IMR-90 (cell line): ENCODE data around the gene CPO. TPM values are rescaled to one million over a fixed set of nuclear protein-coding genes. Genes with fewer than 3 reads are reported as not detected.

ENCODE experiments used
- ATAC-seq: fragments of 200-7000 bp; cut with Tn5 transposase; 2 replicates; pipeline ENCODE4 v1.9.1; 2020; ENCODE audit warnings: low read depth, mild to moderate bottlenecking, moderate library complexity
- BruUV-seq: library from RNA; stranded (reverse); fragments of 400-500 nt; replicated peaks from 2 replicates; lab custom pipeline; 2021; lab: Mats Ljungman, UMichigan
- CTCF ChIA-PET: fragments of 300-600 bp; formaldehyde crosslinking; extraction: SDS; loops from one replicate; lab custom pipeline; 2021; ENCODE audit warnings: antibody characterized with exemption; lab: Yijun Ruan, JAX
- POLR2A ChIA-PET: fragments of 300-600 bp; sonication (Branson Sonifier 250); formaldehyde crosslinking; loops from one replicate; lab custom pipeline; 2022; ENCODE audit warnings: antibody characterized with exemption; ENCODE audit not compliant: unreplicated experiment; lab: Charles Lee
- DNase-seq: peaks from one replicate; pipeline ENCODE4 v3.0.0; 2013
- H2AFZ ChIP-seq: replicated peaks from 2 replicates; pipeline ENCODE3; 2013; ENCODE audit warnings: low read length, mild to moderate bottlenecking; ENCODE audit not compliant: poor library complexity
- H2AK5ac ChIP-seq: 2 replicates; pipeline ENCODE4 v1.6.1; 2013; ENCODE audit warnings: low read depth, low read length, inconsistent platforms
- H2AK9ac ChIP-seq: replicated peaks from 2 replicates; pipeline ENCODE3; 2013; ENCODE audit warnings: mild to moderate bottlenecking, low read depth, low read length, moderate library complexity; ENCODE audit not compliant: poor library complexity
- H2BK120ac ChIP-seq: 2 replicates; pipeline ENCODE4 v1.6.1; 2013; ENCODE audit warnings: low read depth, low read length, inconsistent platforms
- H2BK15ac ChIP-seq: 3 replicates; pipeline ENCODE4 v1.6.1; 2013; ENCODE audit warnings: low read depth, low read length, inconsistent platforms
- H2BK20ac ChIP-seq: 2 replicates; pipeline ENCODE4 v1.6.1; 2013; ENCODE audit warnings: low read depth, mild to moderate bottlenecking, inconsistent platforms, low read length, moderate library complexity
- H2BK5ac ChIP-seq: 2 replicates; pipeline ENCODE4 v1.6.1; 2013; ENCODE audit warnings: mild to moderate bottlenecking, low read depth, low read length, inconsistent platforms; ENCODE audit not compliant: poor library complexity, severe bottlenecking
- H3K14ac ChIP-seq: replicated peaks from 2 replicates; pipeline ENCODE4 v1.6.1; 2013; ENCODE audit warnings: low read depth, low read length, inconsistent platforms
- H3K18ac ChIP-seq: 2 replicates; pipeline ENCODE4 v1.6.1; 2013; ENCODE audit warnings: low read depth, low read length, control low read depth
- H3K23ac ChIP-seq: 2 replicates; pipeline ENCODE4 v1.6.1; 2013; ENCODE audit warnings: low read depth, low read length, inconsistent platforms
- H3K27ac ChIP-seq: 2 replicates; pipeline ENCODE4 v1.5.1; 2013; ENCODE audit warnings: mild to moderate bottlenecking, control low read depth, low read length; ENCODE audit not compliant: insufficient read depth
- H3K27me3 ChIP-seq: 2 replicates; pipeline ENCODE4 v1.6.1; 2013; ENCODE audit warnings: low read length; ENCODE audit not compliant: control insufficient read depth, insufficient read depth
- H3K36me3 ChIP-seq: 2 replicates; pipeline ENCODE4 v1.6.1; 2013; ENCODE audit warnings: low read length, mixed read lengths; ENCODE audit not compliant: control insufficient read depth, insufficient read depth
- H3K4ac ChIP-seq: 2 replicates; pipeline ENCODE4 v1.6.1; 2013; ENCODE audit warnings: low read depth, low read length, inconsistent platforms
- H3K4me1 ChIP-seq: 2 replicates; pipeline ENCODE4 v1.6.1; 2013; ENCODE audit warnings: low read length, mixed read lengths; ENCODE audit not compliant: control insufficient read depth, insufficient read depth
- H3K4me2 ChIP-seq: 2 replicates; pipeline ENCODE4 v1.6.1; 2013; ENCODE audit warnings: low read depth, mild to moderate bottlenecking, control low read depth, low read length, moderate library complexity
- H3K4me3 ChIP-seq: 2 replicates; pipeline ENCODE4 v1.5.1; 2013; ENCODE audit warnings: low read depth, mild to moderate bottlenecking, control low read depth, low read length, moderate library complexity; ENCODE audit not compliant: insufficient read depth
- H3K56ac ChIP-seq: 2 replicates; pipeline ENCODE4 v1.6.1; 2013; ENCODE audit warnings: low read length, inconsistent platforms; ENCODE audit not compliant: insufficient read depth; ENCODE audit errors: extremely low read depth
- H3K79me1 ChIP-seq, 2 experiments: 2 replicates each; pipeline ENCODE4 v1.6.1; 2013; ENCODE audit warnings: low read length in 2 of 2, inconsistent platforms in 1 of 2, low read depth in 1 of 2
- H3K9ac ChIP-seq: 2 replicates; pipeline ENCODE4 v1.6.1; 2013; ENCODE audit warnings: low read depth, low read length, control low read depth
- H3K9me1 ChIP-seq: 2 replicates; pipeline ENCODE4 v1.6.1; 2013; ENCODE audit warnings: low read length, inconsistent platforms; ENCODE audit not compliant: insufficient read depth
- H3K9me3 ChIP-seq: 2 replicates; pipeline ENCODE4 v1.6.1; 2013; ENCODE audit warnings: low read length; ENCODE audit not compliant: control insufficient read depth, insufficient read depth
- H4K20me1 ChIP-seq: 2 replicates; pipeline ENCODE4 v1.6.1; 2013; ENCODE audit warnings: low read length, inconsistent platforms; ENCODE audit not compliant: insufficient read depth
- H4K5ac ChIP-seq: 2 replicates; pipeline ENCODE4 v1.6.1; 2013; ENCODE audit warnings: mild to moderate bottlenecking, low read depth, low read length, control low read depth
- H4K8ac ChIP-seq, 2 experiments: 2 replicates each; pipeline ENCODE4 v1.6.1; 2013; ENCODE audit warnings: low read depth in 2 of 2, low read length in 2 of 2, control low read depth in 1 of 2, inconsistent platforms in 1 of 2
- H4K91ac ChIP-seq: 2 replicates; pipeline ENCODE4 v1.6.1; 2013; ENCODE audit warnings: low read depth, low read length, inconsistent platforms; ENCODE audit not compliant: insufficient read depth
- BHLHE40 ChIP-seq: fragments of 150-350 bp; IDR thresholded peaks from 2 replicates; pipeline ENCODE4 v1.6.1; 2016; ENCODE audit warnings: mild to moderate bottlenecking, low read depth, low read length
- CEBPB ChIP-seq: IDR thresholded peaks from 2 replicates; pipeline ENCODE4 v1.6.1; 2012; ENCODE audit warnings: low read depth, low read length, improper control_type of control experiment
- CHD1 ChIP-seq: IDR thresholded peaks from 2 replicates; pipeline ENCODE4 v1.6.1; 2012; ENCODE audit warnings: low read depth, low read length, improper control_type of control experiment
- FOS ChIP-seq: fragments of 150-350 bp; IDR thresholded peaks from 2 replicates; pipeline ENCODE4 v1.6.1; 2016; ENCODE audit warnings: low read depth, low read length
- MAFK ChIP-seq: IDR thresholded peaks from 2 replicates; pipeline ENCODE4 v1.6.1; 2012; ENCODE audit warnings: low read depth, low read length, improper control_type of control experiment
- MAZ ChIP-seq: IDR thresholded peaks from 2 replicates; pipeline ENCODE4 v1.6.1; 2012; ENCODE audit warnings: low read depth, mild to moderate bottlenecking, low read length, improper control_type of control experiment, moderate library complexity, borderline replicate concordance
- MXI1 ChIP-seq: IDR thresholded peaks from 2 replicates; pipeline ENCODE4 v1.6.1; 2012; ENCODE audit warnings: low read depth, mild to moderate bottlenecking, low read length, moderate library complexity, borderline replicate concordance
- NFE2L2 ChIP-seq: fragments of 150-350 bp; IDR thresholded peaks from 2 replicates; pipeline ENCODE4 v1.6.1; 2016; ENCODE audit warnings: low read depth, mild to moderate bottlenecking, low read length
- POLR2A ChIP-seq: IDR thresholded peaks from 2 replicates; pipeline ENCODE4 v1.6.1; 2012; ENCODE audit warnings: mild to moderate bottlenecking, low read depth, low read length
- RAD21 ChIP-seq: IDR thresholded peaks from 2 replicates; pipeline ENCODE4 v1.6.1; 2012; ENCODE audit warnings: low read length, improper control_type of control experiment
- RCOR1 ChIP-seq: IDR thresholded peaks from 2 replicates; pipeline ENCODE4 v1.6.1; 2012; ENCODE audit warnings: mild to moderate bottlenecking, low read length, improper control_type of control experiment; ENCODE audit not compliant: insufficient replicate concordance
- RFX5 ChIP-seq: IDR thresholded peaks from 2 replicates; pipeline ENCODE4 v1.8.0; 2012; ENCODE audit warnings: low read depth, mild to moderate bottlenecking, low read length, moderate library complexity
- SMC3 ChIP-seq: fragments of 150-350 bp; IDR thresholded peaks from 2 replicates; pipeline ENCODE4 v1.6.1; 2016; ENCODE audit warnings: low read depth, mild to moderate bottlenecking, antibody characterized with exemption, low read length, moderate library complexity
- whole genome bisulfite sequencing, 2 experiments: methylation state at CpG; one replicate each; pipeline versions ENCODE4 v1.1.5 to v1.1.7; 2013; ENCODE audit warnings: missing lambda C conversion rate in 2 of 2; ENCODE audit not compliant: insufficient read length in 1 of 2; ENCODE audit errors: extremely low coverage in 2 of 2; 5-methylcytosine and 5-hydroxymethylcytosine counted together
- dilution Hi-C: fragments of 300-500 bp; cut with HindIII; formaldehyde crosslinking; loops from one replicate; pipeline ENCODE4 v1.14.3; 2018; ENCODE audit warnings: low sequenced_read_pairs; ENCODE audit not compliant: unreplicated experiment
- in situ Hi-C: fragments of 300-500 bp; cut with MboI; formaldehyde crosslinking; loops from 3 replicates; pipeline ENCODE4 v1.14.3; 2019; ENCODE audit warnings: low sequenced_read_pairs, inconsistent platforms, mixed read lengths
- intact Hi-C: fragments of 100-400 bp; cut with micrococcal nuclease; formaldehyde crosslinking; loops from 2 replicates; pipeline ENCODE4 v1.10.0; 2022
- polyA plus RNA-seq, 3 experiments: library from polyadenylated mRNA; depleted of rRNA; stranded (reverse); fragments of >200 nt; gene quantifications; 2 replicates each; pipeline ENCODE4 v1.2.3, GENCODE V29; 2012; ENCODE audit warnings: low replicate concordance in 1 of 3
- total RNA-seq: library from RNA; depleted of rRNA; stranded (reverse); fragments of >200 nt; gene quantifications from 2 replicates; pipeline ENCODE4 v1.2.3, GENCODE V29; 2012
- TF ChIP-seq, protein P1 (sequence below): fragments of 150-350 bp; IDR thresholded peaks from 2 replicates; pipeline ENCODE4 v1.6.1; 2016; ENCODE audit warnings: low read depth, mild to moderate bottlenecking, low read length, moderate library complexity, borderline replicate concordance
- TF ChIP-seq, protein P2 (sequence below): fragments of 150-350 bp; IDR thresholded peaks from 2 replicates; pipeline ENCODE4 v1.6.1; 2017; ENCODE audit warnings: mild to moderate bottlenecking, antibody characterized with exemption, low read length, low read depth
- TF ChIP-seq, protein P3 (sequence below): conservative IDR thresholded peaks from 2 replicates; pipeline ENCODE4 v1.5.1; 2012; ENCODE audit warnings: mild to moderate bottlenecking, low read depth, low read length, improper control_type of control experiment

The CPO gene
- total and polyA plus RNA-seq, 2 of the 4 experiments (the other 2 are of a cell fraction), result not detected

DNA sequence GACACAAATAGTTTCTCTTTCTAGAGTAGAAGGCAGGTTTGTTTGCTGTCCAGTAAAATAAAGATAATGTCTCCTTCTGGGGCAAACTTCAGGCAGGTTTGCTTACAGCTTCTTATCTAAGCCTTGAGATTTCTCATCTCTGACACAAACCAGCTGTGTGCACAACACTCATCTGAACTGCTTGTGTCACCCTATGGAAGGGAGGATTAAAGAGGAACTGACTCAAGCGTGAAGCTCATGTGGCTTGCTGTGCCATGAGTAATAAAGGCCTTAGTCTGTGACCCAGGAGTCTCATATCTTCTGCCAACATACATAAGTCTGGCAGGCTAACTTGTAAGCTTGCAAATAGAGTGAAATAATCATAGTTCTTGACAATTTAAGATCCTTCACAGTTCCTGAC lies 24.2 kb upstream of the CPO start:
- no CpG with 5 or more reads among the region's 1 CpG for WGBS, 2 experiments
- Histone ChIP-seq H3K79me1 (no peaks in the 10 kb centered on the region), H3K9me3 (no peaks in the 10 kb centered on the region), H4K20me1 (no peaks in the 10 kb centered on the region), H2AK9ac (no peak overlapping the region), H3K27me3 (no peaks in the 10 kb centered on the region), H2AK5ac (no peak overlapping the region), H2BK20ac (no peak overlapping the region), H4K8ac (no peak overlapping the region), H2BK15ac (no peak overlapping the region), H3K9me1 (no peaks in the 10 kb centered on the region), H3K36me3 (no peaks in the 10 kb centered on the region), H3K4ac (no peak overlapping the region), H4K5ac (no peak overlapping the region), H3K4me2 (no peak overlapping the region), H3K23ac (no peak overlapping the region), H3K18ac (no peak overlapping the region), H3K14ac (no peak overlapping the region), H3K4me3 (no peak overlapping the region), H2AFZ (no peak overlapping the region), H2BK5ac (no peak overlapping the region), H4K91ac (no peak overlapping the region), H3K4me1 (no peaks in the 10 kb centered on the region), H3K9ac (no peak overlapping the region), H3K56ac (no peak overlapping the region), H3K27ac (no peak overlapping the region), H2BK120ac (no peak overlapping the region)
- no TSS peak for BruUV-seq
- POLR2A ChIA-PET, result no interaction called here
- DNase-seq (peak; percentile 95), ATAC-seq (peak; percentile 90)
- in situ Hi-C loops, result no loop called here
- intact Hi-C loops, result no loop called here
- dilution Hi-C loops, result no loop called here
- CTCF ChIA-PET, result no interaction called here
- TF ChIP-seq POLR2A (no peak), BHLHE40 (peak; percentile 69; the same call in 1 of the 2 replicates), MAFK (no peak), RFX5 (no peak), RCOR1 (no peak), FOS (peak; percentile 50), CHD1 (no peak), MXI1 (no peak), NFE2L2 (no peak), CEBPB (peak; percentile 55; the same call in 1 of the 2 replicates), RAD21 (no peak), MAZ (no peak), SMC3 (no peak)
- TF ChIP-seq, protein P1, sequence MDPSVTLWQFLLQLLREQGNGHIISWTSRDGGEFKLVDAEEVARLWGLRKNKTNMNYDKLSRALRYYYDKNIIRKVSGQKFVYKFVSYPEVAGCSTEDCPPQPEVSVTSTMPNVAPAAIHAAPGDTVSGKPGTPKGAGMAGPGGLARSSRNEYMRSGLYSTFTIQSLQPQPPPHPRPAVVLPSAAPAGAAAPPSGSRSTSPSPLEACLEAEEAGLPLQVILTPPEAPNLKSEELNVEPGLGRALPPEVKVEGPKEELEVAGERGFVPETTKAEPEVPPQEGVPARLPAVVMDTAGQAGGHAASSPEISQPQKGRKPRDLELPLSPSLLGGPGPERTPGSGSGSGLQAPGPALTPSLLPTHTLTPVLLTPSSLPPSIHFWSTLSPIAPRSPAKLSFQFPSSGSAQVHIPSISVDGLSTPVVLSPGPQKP, result no peak
- TF ChIP-seq, protein P2, sequence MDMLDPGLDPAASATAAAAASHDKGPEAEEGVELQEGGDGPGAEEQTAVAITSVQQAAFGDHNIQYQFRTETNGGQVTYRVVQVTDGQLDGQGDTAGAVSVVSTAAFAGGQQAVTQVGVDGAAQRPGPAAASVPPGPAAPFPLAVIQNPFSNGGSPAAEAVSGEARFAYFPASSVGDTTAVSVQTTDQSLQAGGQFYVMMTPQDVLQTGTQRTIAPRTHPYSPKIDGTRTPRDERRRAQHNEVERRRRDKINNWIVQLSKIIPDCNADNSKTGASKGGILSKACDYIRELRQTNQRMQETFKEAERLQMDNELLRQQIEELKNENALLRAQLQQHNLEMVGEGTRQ, result no peak
- TF ChIP-seq, protein P3, sequence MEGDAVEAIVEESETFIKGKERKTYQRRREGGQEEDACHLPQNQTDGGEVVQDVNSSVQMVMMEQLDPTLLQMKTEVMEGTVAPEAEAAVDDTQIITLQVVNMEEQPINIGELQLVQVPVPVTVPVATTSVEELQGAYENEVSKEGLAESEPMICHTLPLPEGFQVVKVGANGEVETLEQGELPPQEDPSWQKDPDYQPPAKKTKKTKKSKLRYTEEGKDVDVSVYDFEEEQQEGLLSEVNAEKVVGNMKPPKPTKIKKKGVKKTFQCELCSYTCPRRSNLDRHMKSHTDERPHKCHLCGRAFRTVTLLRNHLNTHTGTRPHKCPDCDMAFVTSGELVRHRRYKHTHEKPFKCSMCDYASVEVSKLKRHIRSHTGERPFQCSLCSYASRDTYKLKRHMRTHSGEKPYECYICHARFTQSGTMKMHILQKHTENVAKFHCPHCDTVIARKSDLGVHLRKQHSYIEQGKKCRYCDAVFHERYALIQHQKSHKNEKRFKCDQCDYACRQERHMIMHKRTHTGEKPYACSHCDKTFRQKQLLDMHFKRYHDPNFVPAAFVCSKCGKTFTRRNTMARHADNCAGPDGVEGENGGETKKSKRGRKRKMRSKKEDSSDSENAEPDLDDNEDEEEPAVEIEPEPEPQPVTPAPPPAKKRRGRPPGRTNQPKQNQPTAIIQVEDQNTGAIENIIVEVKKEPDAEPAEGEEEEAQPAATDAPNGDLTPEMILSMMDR, result no peak
